Heart left ventricle (tissue), 16 donors: ENCODE results near the gene PREB. TPM values are rescaled to one million over a fixed set of nuclear protein-coding genes. Genes with fewer than 3 reads are reported as not detected.

Experiments
- ATAC-seq, 4 donors: fragments of 200-7000 bp; cut with Tn5 transposase; one replicate each; pipeline ENCODE4 v1.9.1; 2020 to 2022; ENCODE audit warnings: moderate library complexity in 4 of 4, mild to moderate bottlenecking in 3 of 4, moderate number of reproducible peaks in 1 of 4
- DNase-seq, 5 donors: peaks; one replicate each; pipeline ENCODE4 v3.0.0-alpha.2; 2020
- H3K27ac ChIP-seq, 12 donors: fragments of 200-600 bp; sonication (generic) in 4 of 12; one replicate each; pipeline versions ENCODE4 v1.5.0 to v1.8.0; 2016 to 2022; ENCODE audit warnings: mild to moderate bottlenecking in 2 of 12
- H3K27me3 ChIP-seq, 9 donors: fragments of 200-600 bp; sonication (generic) in 2 of 9; one replicate each; pipeline versions ENCODE4 v1.5.1 to v1.8.0; 2016 to 2022; ENCODE audit warnings: mild to moderate bottlenecking in 3 of 9
- H3K36me3 ChIP-seq, 9 donors: fragments of 200-600 bp; sonication (generic) in 2 of 9; one replicate each; pipeline versions ENCODE4 v1.5.0 to v1.8.0; 2018 to 2022; ENCODE audit warnings: mild to moderate bottlenecking in 2 of 9
- H3K4me1 ChIP-seq, 12 donors: fragments of 200-600 bp; sonication (generic) in 4 of 12; one replicate each; pipeline versions ENCODE4 v1.5.0 to v1.8.0; 2016 to 2022; ENCODE audit warnings: mild to moderate bottlenecking in 3 of 12
- H3K4me3 ChIP-seq, 12 donors: fragments of 200-600 bp; sonication (generic) in 4 of 12; one replicate each; pipeline versions ENCODE4 v1.5.0 to v1.8.0; 2017 to 2022; ENCODE audit warnings: mild to moderate bottlenecking in 9 of 12, moderate library complexity in 4 of 12
- H3K9me3 ChIP-seq, 12 donors: fragments of 200-600 bp; sonication (generic) in 4 of 12; one replicate each; pipeline versions ENCODE4 v1.5.0 to v1.8.0; 2016 to 2022; ENCODE audit warnings: mild to moderate bottlenecking in 1 of 12
- CTCF ChIP-seq, 12 donors: fragments of 200-600 bp; sonication (generic) in 4 of 12; IDR thresholded peaks; one replicate each; pipeline versions ENCODE4 v1.5.0 to v1.8.0; 2018 to 2022; ENCODE audit warnings: antibody characterized with exemption in 12 of 12, mild to moderate bottlenecking in 5 of 12
- POLR2A ChIP-seq, 2 donors: fragments of 450-650 bp; IDR thresholded peaks; one replicate each; pipeline ENCODE4 v1.6.1; 2017; ENCODE audit warnings: antibody characterized with exemption in 2 of 2, mild to moderate bottlenecking in 2 of 2, moderate library complexity in 2 of 2
- WGBS, 4 donors: extraction: QIAGEN DNeasy Blood & Tissue Kit in 2 of 4; methylation state at CpG; one replicate each; pipeline versions ENCODE4 v1.1.5 to v1.1.7; 2013 to 2018; 5-methylcytosine and 5-hydroxymethylcytosine counted together
- intact Hi-C, 10 donors: fragments of 100-400 bp; cut with DNase I; formaldehyde crosslinking; loops; one replicate each; pipeline versions ENCODE4 v1.11.1 to v1.14.2; 2022
- polyA plus RNA-seq, 2 donors: library from polyadenylated mRNA; stranded (reverse); fragments of 200-250 nt; gene quantifications; one replicate each; pipeline ENCODE4 v1.2.3, GENCODE V29; 2013
- total RNA-seq, 9 donors: library from RNA; depleted of rRNA in 2 of 9; stranded (reverse); fragments of >200 nt in 2 of 9; fragmentation: NEBNext Ultra II Directional in 3 of 9; extraction: Animal tissue kit (Norgen Biotek cat#: 25700) in 3 of 9; gene quantifications; one replicate each; pipeline versions ENCODE4 v1.1.0 to v1.2.4, GENCODE V29; 2016 to 2023
- donor health status: ischemic (EF 13 %, LVEDD 7.1; RV severe dilation, severe dysfunction).
- donor health status: healthy with polysubstance abuse.
- donor health status: DM: no; HTN: yes; CAD: no.
- donor health status: DM: no; HTN: no; CAD: no.
- donor health status: ischemic (EF 25% LVEDD 6.9; RV normal size, moderate dysfunction).
- donor health status: ischemic (EF 25% LVEDD 5.7; RV mildly dilated, moderate dysfunction).
- donor health status: healthy.
- donor health status: DM: yes; HTN: yes; CAD: no.
- donor health status: ischemic (EF 35%, LVEDD 5.7; RV mildly dilated, moderate dysfunction).
- donor health status: nonischemic (EF 11% LVEDD 7.7; RV severe dilation, severe dysfunction).
- donor health status: DM: yes; HTN: yes; CAD: no.
- donor health status: PGD.
- donor health status: ischemic (EF 29% LVEDD 5.4; RV normal size, mild dysfunction).
- donor health status: nonischemic (EF 23%, LVEDD 6.1; RV moderate dilation, normal function).

The PREB gene
- total and polyA plus RNA-seq, 11 donors = 41.1 to 99.4 (median 49.3) TPM

- Histone ChIP-seq H3K27me3 (peaks cover 0 to 3% (median 0%) of the 10 kb centered on the region in 9 donors), H3K9me3 (no peaks in the 10 kb centered on the region), H3K4me1 (peaks cover 0 to 3% (median 0%) of the 10 kb centered on the region in 12 donors), H3K36me3 (no peaks in the 10 kb centered on the region), H3K4me3 (no peak overlapping the region), H3K27ac (no peak overlapping the region)
- TF ChIP-seq POLR2A (IDR thresholded peaks at IDR 0.05) (no peak), CTCF (IDR thresholded peaks at IDR 0.05) (no peak)
- ATAC-seq = no peak
- DNase-seq = no peak
- WGBS, 4 donors = 82 to 87% (median 83%) methylated on average over 8 of the region's 8 CpGs
- intact Hi-C loops = no loop called here
Measured at GRCh38 chr2:27164960-27165763, 30.7 kb upstream of the PREB start.

- no peak overlapping the region for H3K4me3 ChIP-seq
- intact Hi-C loops = no loop called here
- 80 to 88% (median 83%) methylated on average over 15 of the region's 15 CpGs for WGBS, 4 donors
- H3K9me3 ChIP-seq = no peaks in the 10 kb centered on the region
- ATAC-seq (no peak), DNase-seq (no peak)
- TF ChIP-seq POLR2A (IDR thresholded peaks at IDR 0.05) (no peak), CTCF (IDR thresholded peaks at IDR 0.05) (no peak)
- no peaks in the 10 kb centered on the region for H3K36me3 ChIP-seq
- no peak overlapping the region for H3K27ac ChIP-seq
- H3K27me3 ChIP-seq = peaks cover 0 to 8% (median 0%) of the 10 kb centered on the region in 9 donors
- H3K4me1 ChIP-seq = no peaks in the 10 kb centered on the region
Measured at GRCh38 chr2:27162151-27163121, 28.0 kb upstream of the PREB start.

- H3K36me3 ChIP-seq = no peaks in the 10 kb centered on the region
- intact Hi-C loops = no loop called here
- H3K27ac ChIP-seq = no peak overlapping the region
- no peak for DNase-seq
- ATAC-seq = no peak
- 76 to 85% (median 78%) methylated on average over 9 of the region's 9 CpGs for WGBS, 4 donors
- peaks cover 0 to 8% (median 0%) of the 10 kb centered on the region in 9 donors for H3K27me3 ChIP-seq
- TF ChIP-seq CTCF (IDR thresholded peaks at IDR 0.05) (no peak), POLR2A (IDR thresholded peaks at IDR 0.05) (no peak)
- H3K9me3 ChIP-seq = no peaks in the 10 kb centered on the region
- H3K4me3 ChIP-seq = no peak overlapping the region
- no peaks in the 10 kb centered on the region for H3K4me1 ChIP-seq
Measured at GRCh38 chr2:27160191-27160590, 25.8 kb upstream of the PREB start.

GRCh38 chr2:27159271-27159670, 24.8 kb upstream of the PREB start:
- Histone ChIP-seq H3K9me3 (no peaks in the 10 kb centered on the region), H3K4me1 (no peaks in the 10 kb centered on the region), H3K27ac (no peak overlapping the region), H3K36me3 (no peaks in the 10 kb centered on the region), H3K27me3 (peaks cover 0 to 8% (median 0%) of the 10 kb centered on the region in 9 donors), H3K4me3 (no peak overlapping the region)
- 53 to 73% (median 71%) methylated on average over 4 to 6 of the region's 6 CpGs for WGBS, 4 donors
- intact Hi-C loops = no loop called here
- DNase-seq (no peak), ATAC-seq (peak in 1 of 4 donors; percentile 20)
- no peak for TF ChIP-seq POLR2A (IDR thresholded peaks at IDR 0.05)
- no peak for TF ChIP-seq CTCF (IDR thresholded peaks at IDR 0.05)
